ENCODE results near the gene ATP2B2. TPM values are rescaled to one million over a fixed set of nuclear protein-coding genes. Genes with fewer than 3 reads are reported as not detected.

ATP2B2 gene
- polyA plus RNA-seq, 1 experiment: not detected

GRCh38 chr3:10379161-10379560 lies 126.2 kb downstream of the ATP2B2 start:
- Histone ChIP-seq H3K4me3 (ENCODE audit: low read depth, low read length) (no peak overlapping the region), H3K27me3 (ENCODE audit: control insufficient read depth, insufficient read depth, low read length) (peaks cover 4% of the 10 kb centered on the region), H3K36me3 (ENCODE audit: control insufficient read depth, insufficient read depth, low read length) (no peaks in the 10 kb centered on the region)
- POLR2A ChIA-PET: no interaction called here
- no peak for TF ChIP-seq CTCF (IDR thresholded peaks at IDR 0.05; ENCODE audit: insufficient read depth, low read depth, low read length)
- CTCF ChIA-PET: interaction anchor here (1.0 to 1.1 kb wide), 2 partner anchors 9 to 35 kb away, joined by 3 read pairs; no protein-coding TSS in a partner anchor
- DNase-seq (ENCODE audit: low read depth): no peak

GRCh38 chr3:10378742-10379141 lies 126.6 kb downstream of the ATP2B2 start:
- no peak for DNase-seq (ENCODE audit: low read depth)
- ChIA-PET CTCF (interaction anchor here (1.1 kb wide), 1 partner anchor 35 kb away, joined by 3 read pairs; no protein-coding TSS in a partner anchor), POLR2A (no interaction called here)
- no peak for TF ChIP-seq CTCF (IDR thresholded peaks at IDR 0.05; ENCODE audit: insufficient read depth, low read depth, low read length)
- Histone ChIP-seq H3K27me3 (ENCODE audit: control insufficient read depth, insufficient read depth, low read length) (peaks cover 4% of the 10 kb centered on the region), H3K4me3 (ENCODE audit: low read depth, low read length) (no peak overlapping the region), H3K36me3 (ENCODE audit: control insufficient read depth, insufficient read depth, low read length) (no peaks in the 10 kb centered on the region)

- POLR2A ChIA-PET: no interaction called here
Measured at GRCh38 chr3:10378246-10378645, 127.1 kb downstream of the ATP2B2 start.

GRCh38 chr3:10377148-10377725 lies 128.1 kb downstream of the ATP2B2 start:
- Histone ChIP-seq H3K4me3 (ENCODE audit: low read depth, low read length) (no peak overlapping the region), H3K36me3 (ENCODE audit: control insufficient read depth, insufficient read depth, low read length) (no peaks in the 10 kb centered on the region), H3K27me3 (ENCODE audit: control insufficient read depth, insufficient read depth, low read length) (peaks cover 2% of the 10 kb centered on the region; the same call in 1 of the 2 replicates)
- CTCF ChIA-PET: interaction anchor here (0.6 kb wide), 1 partner anchor 33 kb away, joined by 3 read pairs; no protein-coding TSS in a partner anchor
- TF ChIP-seq CTCF (IDR thresholded peaks at IDR 0.05; ENCODE audit: insufficient read depth, low read depth, low read length): no peak
- DNase-seq (ENCODE audit: low read depth): no peak
- POLR2A ChIA-PET: no interaction called here

More at GRCh38 chr3:10378246-10378645, 127.1 kb downstream of the ATP2B2 start:
- TF ChIP-seq CTCF (IDR thresholded peaks at IDR 0.05; ENCODE audit: insufficient read depth, low read depth, low read length): no peak
- CTCF ChIA-PET: interaction anchor here (0.6 to 1.1 kb wide), 2 partner anchors 35 to 201 kb away, joined by 3 read pairs; no protein-coding TSS in a partner anchor
- DNase-seq (ENCODE audit: low read depth): no peak
- Histone ChIP-seq H3K4me3 (ENCODE audit: low read depth, low read length) (no peak overlapping the region), H3K36me3 (ENCODE audit: control insufficient read depth, insufficient read depth, low read length) (no peaks in the 10 kb centered on the region), H3K27me3 (ENCODE audit: control insufficient read depth, insufficient read depth, low read length) (peaks cover 2% of the 10 kb centered on the region; the same call in 1 of the 2 replicates)

- Histone ChIP-seq H3K27me3 (ENCODE audit: control insufficient read depth, insufficient read depth, low read length) (peaks cover 2% of the 10 kb centered on the region; the same call in 1 of the 2 replicates), H3K36me3 (ENCODE audit: control insufficient read depth, insufficient read depth, low read length) (no peaks in the 10 kb centered on the region), H3K4me3 (ENCODE audit: low read depth, low read length) (no peak overlapping the region)
- TF ChIP-seq CTCF (IDR thresholded peaks at IDR 0.05; ENCODE audit: insufficient read depth, low read depth, low read length): no peak
- DNase-seq (ENCODE audit: low read depth): no peak
- ChIA-PET POLR2A (no interaction called here), CTCF (no interaction called here)
Measured at GRCh38 chr3:10376353-10376752, 129.0 kb downstream of the ATP2B2 start.

All from BJ (cell line).